ENCODE results near the gene GUCY1A2. TPM values are rescaled to one million over a fixed set of nuclear protein-coding genes. Genes with fewer than 3 reads are reported as not detected.

GUCY1A2 gene
- total RNA-seq, 1 experiment from 2014 or later, result not detected

DNA sequence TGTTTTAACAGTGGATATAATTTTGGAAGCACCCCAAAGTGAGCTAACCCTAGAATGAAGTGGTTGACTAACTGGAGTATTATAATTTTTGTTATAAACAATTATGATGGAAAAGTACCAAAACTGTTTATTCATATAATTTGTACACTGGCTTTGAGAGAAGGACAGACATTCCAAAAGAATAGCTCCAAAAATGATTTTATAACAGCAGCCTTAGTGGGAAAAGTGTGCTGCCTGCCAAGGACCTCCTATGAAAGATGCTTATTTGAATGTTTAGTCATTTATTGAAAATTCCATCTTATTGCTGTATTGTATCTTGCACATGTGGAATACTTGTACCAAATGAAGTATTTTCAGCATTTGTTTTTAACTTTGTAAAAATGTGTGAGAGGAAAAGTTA, 169.8 kb downstream of the GUCY1A2 start:
- Histone ChIP-seq H3K27me3 (ENCODE audit: low read length) (peaks cover 4% of the 10 kb centered on the region), H3K4me3 (ENCODE audit: low read length) (no peak overlapping the region), H3K9me3 (ENCODE audit: low read length) (0 out of 2 replicates have a peak, but pooled peaks cover 3% of the 10 kb centered on the region), H3K79me2 (ENCODE audit: low read length) (no peaks in the 10 kb centered on the region), H4K20me1 (ENCODE audit: low read length) (no peaks in the 10 kb centered on the region), H3K27ac (ENCODE audit: low read length) (no peak overlapping the region), H3K4me1 (ENCODE audit: insufficient read depth, low read length) (no peaks in the 10 kb centered on the region), H3K4me2 (ENCODE audit: low read length) (no peak overlapping the region), H3K9me2 (replicated peaks; ENCODE audit: low read length) (no peaks in the 10 kb centered on the region), H3F3A (ENCODE audit: low read length, unreplicated experiment) (no peaks in the 10 kb centered on the region), H3K36me3 (ENCODE audit: low read depth, low read length) (no peaks in the 10 kb centered on the region), H3K9ac (ENCODE audit: low read length) (no peak overlapping the region), H2AFZ (ENCODE audit: low read length) (no peak overlapping the region)
- DNase-seq (no peak), ATAC-seq (no peak)
- POLR2A ChIA-PET (ENCODE audit: unreplicated experiment), result no interaction called here
- CTCF ChIA-PET, result no interaction called here
- no TSS peak for BruUV-seq (replicated peaks)
- intact Hi-C loops (cut with micrococcal nuclease), result no loop called here
- TF ChIP-seq EZH2phosphoT487 (IDR thresholded peaks at IDR 0.05; ENCODE audit: borderline replicate concordance, low read length) (no peak), EZH2 (IDR thresholded peaks at IDR 0.05; ENCODE audit: low read length, unreplicated experiment) (no peak)
- TF ChIP-seq, protein P1, sequence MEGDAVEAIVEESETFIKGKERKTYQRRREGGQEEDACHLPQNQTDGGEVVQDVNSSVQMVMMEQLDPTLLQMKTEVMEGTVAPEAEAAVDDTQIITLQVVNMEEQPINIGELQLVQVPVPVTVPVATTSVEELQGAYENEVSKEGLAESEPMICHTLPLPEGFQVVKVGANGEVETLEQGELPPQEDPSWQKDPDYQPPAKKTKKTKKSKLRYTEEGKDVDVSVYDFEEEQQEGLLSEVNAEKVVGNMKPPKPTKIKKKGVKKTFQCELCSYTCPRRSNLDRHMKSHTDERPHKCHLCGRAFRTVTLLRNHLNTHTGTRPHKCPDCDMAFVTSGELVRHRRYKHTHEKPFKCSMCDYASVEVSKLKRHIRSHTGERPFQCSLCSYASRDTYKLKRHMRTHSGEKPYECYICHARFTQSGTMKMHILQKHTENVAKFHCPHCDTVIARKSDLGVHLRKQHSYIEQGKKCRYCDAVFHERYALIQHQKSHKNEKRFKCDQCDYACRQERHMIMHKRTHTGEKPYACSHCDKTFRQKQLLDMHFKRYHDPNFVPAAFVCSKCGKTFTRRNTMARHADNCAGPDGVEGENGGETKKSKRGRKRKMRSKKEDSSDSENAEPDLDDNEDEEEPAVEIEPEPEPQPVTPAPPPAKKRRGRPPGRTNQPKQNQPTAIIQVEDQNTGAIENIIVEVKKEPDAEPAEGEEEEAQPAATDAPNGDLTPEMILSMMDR (conservative IDR thresholded peaks at IDR 0.05; ENCODE audit: low read depth, low read length), result no peak

DNA sequence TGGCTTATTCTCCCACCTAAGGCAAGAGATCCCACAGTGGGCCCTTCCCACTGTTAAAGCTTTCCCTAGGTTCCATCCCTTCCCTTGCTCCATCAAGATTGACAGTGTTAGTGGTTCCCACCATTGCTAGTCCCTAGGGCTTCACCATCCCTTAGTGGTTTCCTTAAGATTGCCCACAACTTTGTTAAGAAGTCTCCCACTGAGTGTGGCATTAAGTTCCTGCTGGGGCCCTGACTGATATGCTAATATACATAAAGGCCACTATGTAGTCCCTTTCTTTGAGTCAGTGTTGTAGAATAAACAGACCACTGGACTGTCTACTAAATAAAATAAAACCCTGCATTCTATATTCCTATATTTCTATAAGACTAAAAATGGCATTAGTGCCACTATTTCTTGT, 176.1 kb downstream of the GUCY1A2 start:
- H3K27ac ChIP-seq (ENCODE audit: low read length), result no peak overlapping the region
- H3K4me3 ChIP-seq (ENCODE audit: low read length), result no peak overlapping the region
- H3K79me2 ChIP-seq (ENCODE audit: low read length), result no peaks in the 10 kb centered on the region
- H3K9me3 ChIP-seq (ENCODE audit: low read length), result no peaks in the 10 kb centered on the region
- H3K4me1 ChIP-seq (ENCODE audit: insufficient read depth, low read length), result no peaks in the 10 kb centered on the region
- no peak overlapping the region for H3K9ac ChIP-seq (ENCODE audit: low read length)
- H3F3A ChIP-seq (ENCODE audit: low read length, unreplicated experiment), result no peaks in the 10 kb centered on the region
- H3K27me3 ChIP-seq (ENCODE audit: low read length), result peaks cover 18% of the 10 kb centered on the region
- ATAC-seq, result no peak
- no peak overlapping the region for H3K4me2 ChIP-seq (ENCODE audit: low read length)
- intact Hi-C loops (cut with micrococcal nuclease), result no loop called here
- no peaks in the 10 kb centered on the region for H4K20me1 ChIP-seq (ENCODE audit: low read length)
- CTCF ChIA-PET, result no interaction called here
- no peaks in the 10 kb centered on the region; the same call in 1 of the 2 replicates for H3K9me2 ChIP-seq (replicated peaks; ENCODE audit: low read length)
- H2AFZ ChIP-seq (ENCODE audit: low read length), result no peak overlapping the region
- no peaks in the 10 kb centered on the region for H3K36me3 ChIP-seq (ENCODE audit: low read depth, low read length)
- POLR2A ChIA-PET (ENCODE audit: unreplicated experiment), result no interaction called here
- no TSS peak for BruUV-seq (replicated peaks)
- DNase-seq, result no peak
- no peak for TF ChIP-seq EZH2 (IDR thresholded peaks at IDR 0.05; ENCODE audit: low read length, unreplicated experiment)
- no peak for TF ChIP-seq EZH2phosphoT487 (IDR thresholded peaks at IDR 0.05; ENCODE audit: borderline replicate concordance, low read length)
- TF ChIP-seq, protein P1 (conservative IDR thresholded peaks at IDR 0.05; ENCODE audit: low read depth, low read length), result no peak

DNA sequence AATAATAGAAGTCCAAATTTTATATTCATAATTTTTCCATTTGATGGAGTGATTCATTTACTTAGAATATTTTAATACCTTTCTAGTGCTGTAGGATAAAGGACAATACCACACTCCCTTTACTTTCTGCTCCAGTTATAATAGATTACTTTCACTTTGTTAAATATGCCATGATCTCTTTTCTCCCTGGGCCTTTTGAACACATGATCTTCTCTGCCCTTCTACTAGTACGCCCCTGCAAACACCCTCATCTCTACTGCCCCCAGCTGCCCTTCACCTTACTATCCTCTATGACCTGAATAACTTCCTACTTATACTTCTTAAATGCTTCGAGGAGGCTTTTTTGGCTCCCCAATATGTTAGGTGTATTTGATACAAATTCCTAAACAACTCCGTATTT, 177.3 kb downstream of the GUCY1A2 start:
- Histone ChIP-seq H3K4me2 (ENCODE audit: low read length) (no peak overlapping the region), H2AFZ (ENCODE audit: low read length) (no peak overlapping the region)

More for the DNA sequence above, 177.3 kb downstream of the GUCY1A2 start:
- Histone ChIP-seq H3K9me3 (ENCODE audit: low read length) (no peaks in the 10 kb centered on the region), H3K27me3 (ENCODE audit: low read length) (peaks cover 13% of the 10 kb centered on the region), H4K20me1 (ENCODE audit: low read length) (no peaks in the 10 kb centered on the region), H3K27ac (ENCODE audit: low read length) (no peak overlapping the region), H3K4me3 (ENCODE audit: low read length) (no peak overlapping the region), H3K4me1 (ENCODE audit: insufficient read depth, low read length) (no peaks in the 10 kb centered on the region), H3K36me3 (ENCODE audit: low read depth, low read length) (no peaks in the 10 kb centered on the region), H3F3A (ENCODE audit: low read length, unreplicated experiment) (no peaks in the 10 kb centered on the region), H3K79me2 (ENCODE audit: low read length) (no peaks in the 10 kb centered on the region), H3K9me2 (replicated peaks; ENCODE audit: low read length) (no peaks in the 10 kb centered on the region; the same call in 1 of the 2 replicates), H3K9ac (ENCODE audit: low read length) (no peak overlapping the region)
- ChIA-PET POLR2A (ENCODE audit: unreplicated experiment) (no interaction called here), CTCF (no interaction called here)
- intact Hi-C loops (cut with micrococcal nuclease), result no loop called here
- ATAC-seq, result no peak
- BruUV-seq (replicated peaks), result no TSS peak
- TF ChIP-seq EZH2 (IDR thresholded peaks at IDR 0.05; ENCODE audit: low read length, unreplicated experiment) (no peak), EZH2phosphoT487 (IDR thresholded peaks at IDR 0.05; ENCODE audit: borderline replicate concordance, low read length) (no peak)
- TF ChIP-seq, protein P1 (conservative IDR thresholded peaks at IDR 0.05; ENCODE audit: low read depth, low read length), result no peak
- DNase-seq, result no peak
